ENCODE measurements around the gene HNF1A.

Gene HNF1A

GRCh38 chr12:121050725-121051124 is 72.4 kb downstream of the HNF1A start:
- H3K27ac ChIP-seq (ENCODE audit: low read depth, low read length): no peak overlapping the region
- H3K27me3 ChIP-seq (ENCODE audit: insufficient read depth, low read length): no peaks in the 10 kb centered on the region
- no peak overlapping the region for H3K4me3 ChIP-seq (ENCODE audit: low read depth, low read length)
- H3K36me3 ChIP-seq (ENCODE audit: insufficient read depth, low read length): no peaks in the 10 kb centered on the region
- H3K4me1 ChIP-seq (ENCODE audit: control insufficient read depth, insufficient read depth, low read length, unreplicated experiment): no peaks in the 10 kb centered on the region
- peak overlapping the region; percentile 80 for H2AFZ ChIP-seq (ENCODE audit: low read length, unreplicated experiment)
- no peaks in the 10 kb centered on the region for H3K79me2 ChIP-seq (ENCODE audit: control insufficient read depth, insufficient read depth, low read length, unreplicated experiment)
